ENCODE data around the gene RABGEF1.
"Not testable (repeated sequence)": the region's sequence is repeated elsewhere in the genome, so short reads cannot be mapped to it uniquely, and the experiment has no call there.

The RABGEF1 gene

DNA sequence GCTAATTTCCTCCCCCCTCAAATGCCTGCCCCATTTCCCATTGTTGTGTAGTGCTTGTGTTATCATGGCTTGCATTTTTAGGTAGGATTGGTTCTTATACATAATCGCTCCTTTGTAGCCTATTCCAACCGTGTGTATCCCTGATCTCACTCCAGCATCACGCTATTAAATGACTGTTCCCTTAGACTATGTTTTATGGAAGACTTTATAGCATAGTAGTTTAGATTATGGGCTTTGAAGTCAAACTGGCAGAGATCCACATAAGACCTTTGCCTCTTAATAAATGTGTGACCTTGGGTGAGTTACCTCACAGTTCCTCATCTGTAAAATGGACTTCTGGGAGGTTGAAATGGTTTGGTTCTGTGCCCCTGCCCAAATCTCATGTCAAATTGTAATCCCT is 5.4 kb upstream of the RABGEF1 start:
- DNase-seq (ENCODE audit: low read depth), result no peak
- in situ Hi-C loops (cut with HindIII; ENCODE audit: low sequenced_read_pairs), result no loop called here
- TF ChIP-seq, protein P1, sequence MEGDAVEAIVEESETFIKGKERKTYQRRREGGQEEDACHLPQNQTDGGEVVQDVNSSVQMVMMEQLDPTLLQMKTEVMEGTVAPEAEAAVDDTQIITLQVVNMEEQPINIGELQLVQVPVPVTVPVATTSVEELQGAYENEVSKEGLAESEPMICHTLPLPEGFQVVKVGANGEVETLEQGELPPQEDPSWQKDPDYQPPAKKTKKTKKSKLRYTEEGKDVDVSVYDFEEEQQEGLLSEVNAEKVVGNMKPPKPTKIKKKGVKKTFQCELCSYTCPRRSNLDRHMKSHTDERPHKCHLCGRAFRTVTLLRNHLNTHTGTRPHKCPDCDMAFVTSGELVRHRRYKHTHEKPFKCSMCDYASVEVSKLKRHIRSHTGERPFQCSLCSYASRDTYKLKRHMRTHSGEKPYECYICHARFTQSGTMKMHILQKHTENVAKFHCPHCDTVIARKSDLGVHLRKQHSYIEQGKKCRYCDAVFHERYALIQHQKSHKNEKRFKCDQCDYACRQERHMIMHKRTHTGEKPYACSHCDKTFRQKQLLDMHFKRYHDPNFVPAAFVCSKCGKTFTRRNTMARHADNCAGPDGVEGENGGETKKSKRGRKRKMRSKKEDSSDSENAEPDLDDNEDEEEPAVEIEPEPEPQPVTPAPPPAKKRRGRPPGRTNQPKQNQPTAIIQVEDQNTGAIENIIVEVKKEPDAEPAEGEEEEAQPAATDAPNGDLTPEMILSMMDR (IDR thresholded peaks at IDR 0.05; ENCODE audit: low read depth, low read length, missing control alignments), result no peak
- H3K4me3 ChIP-seq (ENCODE audit: low read depth, low read length), result no peak overlapping the region

DNA sequence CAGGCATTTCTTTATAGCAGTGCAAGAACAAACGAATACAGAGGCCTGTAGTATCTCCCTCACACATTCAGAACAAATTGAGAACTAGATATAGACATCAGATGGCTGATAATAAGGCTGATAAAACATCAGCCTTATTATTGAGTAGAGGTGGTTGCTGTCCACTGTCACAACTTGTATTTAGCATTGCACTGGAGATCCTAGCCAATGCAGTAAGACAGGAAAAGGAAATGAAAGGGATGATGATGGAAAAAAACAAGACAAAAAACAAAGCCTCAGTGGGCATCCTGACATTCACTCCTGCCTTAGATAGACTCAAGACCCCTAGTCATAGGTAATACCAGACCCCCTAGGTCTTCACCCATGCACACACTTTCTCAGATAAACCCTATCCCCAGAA is 4.7 kb upstream of the RABGEF1 start:
- no peak for DNase-seq (ENCODE audit: low read depth)
- in situ Hi-C loops (cut with HindIII; ENCODE audit: low sequenced_read_pairs), result no loop called here
- TF ChIP-seq, protein P1 (IDR thresholded peaks at IDR 0.05; ENCODE audit: low read depth, low read length, missing control alignments), result no peak
- H3K4me3 ChIP-seq (ENCODE audit: low read depth, low read length), result no peak overlapping the region

DNA sequence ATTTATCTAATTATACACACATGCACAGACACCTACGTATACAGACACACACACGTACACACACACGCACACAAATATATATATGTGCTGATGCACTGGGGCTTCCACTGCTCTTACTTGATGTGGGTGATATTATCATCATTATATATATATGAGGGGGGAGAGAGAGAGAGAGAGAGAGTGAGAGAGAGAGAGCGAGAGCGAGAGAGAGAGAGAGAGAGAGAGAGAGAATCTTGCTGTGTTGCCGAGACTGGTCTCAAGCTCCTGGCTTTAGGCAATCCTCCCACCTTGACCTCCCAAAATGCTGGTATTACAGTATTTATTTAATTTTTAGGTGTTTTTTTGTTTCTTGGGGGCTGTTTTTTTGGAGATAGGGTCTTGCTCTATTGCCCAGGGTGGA is 3.6 kb upstream of the RABGEF1 start:
- DNase-seq (ENCODE audit: low read depth), result no peak
- TF ChIP-seq, protein P1 (IDR thresholded peaks at IDR 0.05; ENCODE audit: low read depth, low read length, missing control alignments), result no peak
- in situ Hi-C loops (cut with HindIII; ENCODE audit: low sequenced_read_pairs), result no loop called here
- no peak overlapping the region for H3K4me3 ChIP-seq (ENCODE audit: low read depth, low read length)

DNA sequence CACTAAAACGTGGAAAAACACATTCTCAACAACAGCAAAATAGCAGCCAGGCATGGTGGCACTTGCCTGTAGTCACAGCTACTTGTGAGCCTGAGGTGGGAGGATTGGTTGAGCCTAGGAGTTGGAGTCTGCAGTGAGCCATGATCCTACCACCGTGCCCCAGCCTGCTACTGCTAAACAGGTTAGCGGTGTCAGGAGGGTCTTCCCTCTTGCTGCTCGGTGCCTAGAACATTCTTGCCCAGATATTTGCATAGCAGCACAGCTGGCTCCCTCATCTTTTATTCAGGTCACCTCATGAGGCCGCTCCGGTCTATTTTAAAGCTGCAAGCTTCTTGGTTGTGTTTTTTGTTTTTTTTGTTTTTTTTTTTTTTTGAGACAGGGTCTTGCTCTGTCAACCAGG is 2.9 kb upstream of the RABGEF1 start:
- DNase-seq (ENCODE audit: low read depth), result no peak
- no peak overlapping the region for H3K4me3 ChIP-seq (ENCODE audit: low read depth, low read length)
- in situ Hi-C loops (cut with HindIII; ENCODE audit: low sequenced_read_pairs), result no loop called here
- TF ChIP-seq, protein P1 (IDR thresholded peaks at IDR 0.05; ENCODE audit: low read depth, low read length, missing control alignments), result no peak

- in situ Hi-C loops (cut with HindIII; ENCODE audit: low sequenced_read_pairs), result no loop called here
- H3K4me3 ChIP-seq (ENCODE audit: low read depth, low read length), result peak overlapping the region; percentile 93
- DNase-seq (ENCODE audit: low read depth), result no peak
- TF ChIP-seq, protein P1 (IDR thresholded peaks at IDR 0.05; ENCODE audit: low read depth, low read length, missing control alignments), result no peak
These were observed 1.1 kb upstream of the RABGEF1 start for GRCh38 chr7:66739477-66739876.

DNA sequence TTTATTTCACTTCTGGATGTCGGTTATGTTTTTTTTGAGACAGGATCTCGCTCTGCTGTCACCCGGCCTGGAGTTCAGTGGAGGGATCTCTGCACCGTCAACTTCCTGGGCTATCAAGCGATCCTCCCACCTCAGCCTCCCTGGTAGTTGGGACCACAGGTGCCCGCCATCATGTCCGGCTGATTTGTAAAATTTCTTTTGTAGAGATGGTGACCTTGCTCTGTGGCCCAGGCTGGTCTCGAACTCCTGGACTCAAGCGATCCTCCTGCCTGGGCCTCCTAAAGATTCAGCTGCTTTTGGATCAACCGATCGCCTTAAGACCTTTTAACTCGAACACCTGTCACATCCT is 606 bp upstream of the RABGEF1 start:
- TF ChIP-seq, protein P1 (IDR thresholded peaks at IDR 0.05; ENCODE audit: low read depth, low read length, missing control alignments), result no peak
- in situ Hi-C loops (cut with HindIII; ENCODE audit: low sequenced_read_pairs), result no loop called here
- H3K4me3 ChIP-seq (ENCODE audit: low read depth, low read length), result peak overlapping the region; percentile 93
- no peak for DNase-seq (ENCODE audit: low read depth)

GRCh38 chr7:66740980-66741709 is 612 bp downstream of the RABGEF1 start:
- DNase-seq (ENCODE audit: low read depth); in situ Hi-C loops (cut with HindIII; ENCODE audit: low sequenced_read_pairs): not testable (repeated sequence)
- peak overlapping the region; percentile 93 for H3K4me3 ChIP-seq (ENCODE audit: low read depth, low read length)

Data from astrocyte of the cerebellum (primary cell).